Measurements from ENCODE around the gene SCFD2. TPM values are rescaled to one million over a fixed set of nuclear protein-coding genes. Genes with fewer than 3 reads are reported as not detected.

Gene SCFD2
- total RNA-seq, 4 donors from 2014 or later, result 13.1 to 27.4 (median 19.8) TPM

GRCh38 chr4:52989865-52990264 is 376.0 kb downstream of the SCFD2 start:
- TF ChIP-seq CTCF (IDR thresholded peaks at IDR 0.05; ENCODE audit: low read depth), result no peak

GRCh38 chr4:52987392-52988056 is 378.3 kb downstream of the SCFD2 start:
- no peak for TF ChIP-seq CTCF (IDR thresholded peaks at IDR 0.05; ENCODE audit: low read depth)

GRCh38 chr4:52984462-52984881 is 381.4 kb downstream of the SCFD2 start:
- no peak for TF ChIP-seq CTCF (IDR thresholded peaks at IDR 0.05; ENCODE audit: low read depth)

- TF ChIP-seq CTCF (IDR thresholded peaks at IDR 0.05; ENCODE audit: low read depth), result no peak
Observed at GRCh38 chr4:52983563-52984303, 382.1 kb downstream of the SCFD2 start.

GRCh38 chr4:52982946-52983340 is 382.9 kb downstream of the SCFD2 start:
- no peak for TF ChIP-seq CTCF (IDR thresholded peaks at IDR 0.05; ENCODE audit: low read depth)

GRCh38 chr4:52982255-52982945 is 383.5 kb downstream of the SCFD2 start:
- no peak for TF ChIP-seq CTCF (IDR thresholded peaks at IDR 0.05; ENCODE audit: low read depth)

All from subcutaneous adipose tissue (tissue), 4 donors.